Mesenchymal stem cell (in vitro differentiated cells and primary cell): ENCODE results near the gene SF3B5.

Experiments used
- DNase-seq: peaks from one replicate; pipeline ENCODE4 v3.0.0-alpha.2; 2013
- H2AFZ ChIP-seq: one replicate; pipeline ENCODE4 v1.6.1; 2013; ENCODE audit warnings: low read depth, mild to moderate bottlenecking, control low read depth, inconsistent platforms, low read length, moderate library complexity
- H2AK5ac ChIP-seq: 2 replicates; pipeline ENCODE4 v1.6.1; 2013; ENCODE audit warnings: low read length, moderate library complexity, mild to moderate bottlenecking, inconsistent platforms; ENCODE audit not compliant: severe bottlenecking
- H2BK120ac ChIP-seq: one replicate; pipeline ENCODE4 v1.6.1; 2013; ENCODE audit warnings: low read depth, mild to moderate bottlenecking, inconsistent platforms, low read length, moderate library complexity
- H2BK12ac ChIP-seq, 2 experiments: one replicate each; pipeline ENCODE4 v1.6.1; 2013; ENCODE audit warnings: inconsistent platforms in 2 of 2, low read length in 2 of 2, mild to moderate bottlenecking in 2 of 2, moderate library complexity in 2 of 2, control low read depth in 1 of 2
- H2BK15ac ChIP-seq: one replicate; pipeline ENCODE4 v1.6.1; 2013; ENCODE audit warnings: mild to moderate bottlenecking, low read depth, inconsistent platforms; ENCODE audit not compliant: poor library complexity, severe bottlenecking
- H2BK5ac ChIP-seq: 2 replicates; pipeline ENCODE4 v1.6.1; 2013; ENCODE audit warnings: low read depth, mild to moderate bottlenecking, low read length, control low read depth, inconsistent platforms; ENCODE audit not compliant: poor library complexity, severe bottlenecking
- H3K14ac ChIP-seq, 2 experiments: one replicate each; pipeline ENCODE4 v1.6.1; 2013; ENCODE audit warnings: inconsistent platforms in 2 of 2, low read length in 2 of 2, control low read depth in 1 of 2, mild to moderate bottlenecking in 1 of 2, moderate library complexity in 1 of 2
- H3K18ac ChIP-seq, 2 experiments: one replicate each; pipeline ENCODE4 v1.6.1; 2013; ENCODE audit warnings: inconsistent platforms in 2 of 2, low read length in 2 of 2, control low read depth in 1 of 2, low read depth in 1 of 2, mild to moderate bottlenecking in 1 of 2
- H3K23ac ChIP-seq, 2 experiments: one replicate each; pipeline ENCODE4 v1.6.1; 2013; ENCODE audit warnings: inconsistent platforms in 2 of 2, low read length in 2 of 2, mild to moderate bottlenecking in 2 of 2, moderate library complexity in 2 of 2, control low read depth in 1 of 2
- H3K27ac ChIP-seq: 2 replicates; pipeline ENCODE4 v1.5.1; 2013; ENCODE audit warnings: mild to moderate bottlenecking, moderate library complexity, low read length, control low read depth, inconsistent platforms; ENCODE audit not compliant: poor library complexity, severe bottlenecking
- H3K27me3 ChIP-seq, 2 experiments: 2 replicates each; pipeline versions ENCODE4 v1.6.1 to v1.7.0; 2013; ENCODE audit warnings: low read length in 2 of 2, mild to moderate bottlenecking in 2 of 2, moderate library complexity in 2 of 2, control low read depth in 1 of 2, inconsistent platforms in 1 of 2; ENCODE audit not compliant: control insufficient read depth in 1 of 2, insufficient read depth in 1 of 2
- H3K36me3 ChIP-seq, 2 experiments: 2 replicates each; pipeline versions ENCODE4 v1.6.1 to v1.7.0; 2013; ENCODE audit warnings: low read length in 2 of 2, control low read depth in 1 of 2, inconsistent platforms in 1 of 2, low read depth in 1 of 2, mild to moderate bottlenecking in 1 of 2; ENCODE audit not compliant: insufficient read depth in 2 of 2, control insufficient read depth in 1 of 2
- H3K4ac ChIP-seq, 2 experiments: one replicate each; pipeline ENCODE4 v1.6.1; 2013; ENCODE audit warnings: inconsistent platforms in 2 of 2, low read length in 2 of 2, mild to moderate bottlenecking in 2 of 2, moderate library complexity in 2 of 2, control low read depth in 1 of 2, low read depth in 1 of 2
- H3K4me1 ChIP-seq: 2 replicates; pipeline ENCODE4 v1.6.1; 2013; ENCODE audit warnings: low read depth, low read length, control low read depth; ENCODE audit not compliant: control insufficient read depth, insufficient read depth
- H3K4me2 ChIP-seq: 2 replicates; pipeline ENCODE4 v1.6.1; 2013; ENCODE audit warnings: low read length, mild to moderate bottlenecking, inconsistent platforms; ENCODE audit not compliant: poor library complexity, severe bottlenecking
- H3K4me3 ChIP-seq, 2 experiments: 2 replicates each; pipeline versions ENCODE4 v1.5.1 to v1.7.0; 2013; ENCODE audit warnings: low read length in 2 of 2, mild to moderate bottlenecking in 2 of 2, control low read depth in 1 of 2, low read depth in 1 of 2; ENCODE audit not compliant: insufficient read depth in 1 of 2
- H3K79me1 ChIP-seq: replicated peaks from 2 replicates; pipeline ENCODE4 v1.6.1; 2013; ENCODE audit warnings: mild to moderate bottlenecking, control low read depth, low read length, inconsistent platforms; ENCODE audit not compliant: poor library complexity, severe bottlenecking
- H3K9ac ChIP-seq: 2 replicates; pipeline ENCODE4 v1.7.0; 2013; ENCODE audit warnings: mild to moderate bottlenecking, low read length, moderate library complexity
- H3K9me3 ChIP-seq: 2 replicates; pipeline ENCODE4 v1.7.0; 2013; ENCODE audit warnings: mild to moderate bottlenecking, low read length; ENCODE audit not compliant: control insufficient read depth
- H4K8ac ChIP-seq: one replicate; pipeline ENCODE4 v1.6.1; 2013; ENCODE audit warnings: inconsistent platforms, mild to moderate bottlenecking, low read length, moderate library complexity
- H4K91ac ChIP-seq: one replicate; pipeline ENCODE4 v1.6.1; 2013; ENCODE audit warnings: mild to moderate bottlenecking, low read length, inconsistent platforms
- WGBS: methylation state at CpG from one replicate; pipeline ENCODE4 v1.1.7; 2013; ENCODE audit warnings: mixed read lengths; 5-methylcytosine and 5-hydroxymethylcytosine counted together

SF3B5 gene

GRCh38 chr6:144131248-144131709 lies 35.9 kb upstream of the SF3B5 start:
- WGBS: no CpG with 5 or more reads among the region's 1 CpG
- Histone ChIP-seq H3K4me2 (no peak overlapping the region), H3K4ac (no peak overlapping the region), H3K9ac (no peak overlapping the region), H3K36me3 (no peaks in the 10 kb centered on the region), H2BK15ac (no peak overlapping the region), H3K18ac (no peak overlapping the region), H2BK120ac (no peak overlapping the region), H3K9me3 (no peaks in the 10 kb centered on the region), H2BK12ac (no peak overlapping the region), H3K27me3 (no peaks in the 10 kb centered on the region), H2AK5ac (no peak overlapping the region), H3K14ac (no peak overlapping the region), H4K8ac (no peak overlapping the region), H3K4me3 (no peak overlapping the region), H3K4me1 (peaks cover 2% of the 10 kb centered on the region), H4K91ac (no peak overlapping the region), H3K23ac (no peak overlapping the region), H2BK5ac (no peak overlapping the region), H2AFZ (no peak overlapping the region), H3K79me1 (no peaks in the 10 kb centered on the region), H3K27ac (no peak overlapping the region)
- DNase-seq: no peak

DNA sequence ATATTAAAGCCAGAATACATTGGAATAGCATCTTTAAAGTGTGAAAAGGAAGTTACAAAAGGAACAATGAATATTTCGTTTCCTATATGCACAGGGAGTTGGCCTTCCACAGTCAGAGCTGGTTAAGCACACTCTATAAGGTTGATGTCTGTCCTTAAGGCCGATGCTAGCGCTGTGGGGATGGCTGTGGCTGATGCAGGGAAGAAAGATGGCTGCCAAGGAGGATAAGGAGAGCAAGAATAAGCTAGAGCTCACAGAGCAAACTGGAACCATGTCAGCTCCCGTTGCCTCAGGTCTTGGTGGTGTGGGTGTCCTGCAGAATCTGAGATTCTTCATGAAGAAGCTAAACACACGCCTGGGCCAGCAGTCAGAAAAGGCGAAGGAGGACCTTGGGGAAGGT lies 34.1 kb upstream of the SF3B5 start:
- Histone ChIP-seq H2BK15ac (no peak overlapping the region), H2BK120ac (no peak overlapping the region), H3K4me2 (no peak overlapping the region), H2BK12ac (no peak overlapping the region), H3K79me1 (no peaks in the 10 kb centered on the region), H4K91ac (no peak overlapping the region), H3K4me1 (peaks cover 2% of the 10 kb centered on the region), H2AFZ (no peak overlapping the region), H2AK5ac (no peak overlapping the region), H3K23ac (no peak overlapping the region), H3K14ac (no peak overlapping the region), H3K27me3 (no peaks in the 10 kb centered on the region), H3K18ac (no peak overlapping the region), H3K9ac (no peak overlapping the region), H3K27ac (no peak overlapping the region), H4K8ac (no peak overlapping the region), H3K9me3 (no peaks in the 10 kb centered on the region), H2BK5ac (no peak overlapping the region), H3K4me3 (no peak overlapping the region), H3K36me3 (no peaks in the 10 kb centered on the region), H3K4ac (no peak overlapping the region)
- DNase-seq: no peak
- WGBS: 91% methylated on average over 6 of the region's 6 CpGs

DNA sequence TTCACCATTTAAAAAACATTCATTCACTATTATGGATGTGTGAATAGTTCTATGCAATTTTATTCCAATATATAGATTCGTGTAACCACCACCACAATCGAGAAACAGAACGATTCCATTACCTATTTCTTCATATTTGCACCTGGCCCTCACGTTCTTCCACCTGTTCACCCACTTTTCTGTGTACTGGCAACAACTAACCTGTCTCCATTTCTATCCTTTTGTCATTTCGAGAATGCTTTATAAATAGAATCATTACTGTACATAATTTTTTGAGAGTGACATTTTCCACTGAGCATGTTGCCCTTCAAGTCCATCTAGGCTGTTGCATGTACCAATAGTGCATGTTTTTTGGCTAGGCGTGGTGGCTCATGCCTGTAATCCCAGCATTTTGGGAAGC lies 31.7 kb upstream of the SF3B5 start:
- Histone ChIP-seq H2BK5ac (no peak overlapping the region), H3K18ac (no peak overlapping the region), H3K4me1 (peaks cover 2% of the 10 kb centered on the region), H2AK5ac (no peak overlapping the region), H2AFZ (no peak overlapping the region), H2BK15ac (no peak overlapping the region), H3K36me3 (no peaks in the 10 kb centered on the region), H2BK12ac (no peak overlapping the region), H2BK120ac (no peak overlapping the region), H3K27me3 (no peaks in the 10 kb centered on the region), H3K23ac (no peak overlapping the region), H3K4ac (no peak overlapping the region), H3K9me3 (no peaks in the 10 kb centered on the region), H4K91ac (no peak overlapping the region), H3K4me2 (no peak overlapping the region), H3K9ac (no peak overlapping the region), H3K4me3 (no peak overlapping the region), H3K79me1 (no peaks in the 10 kb centered on the region), H3K14ac (no peak overlapping the region), H4K8ac (no peak overlapping the region), H3K27ac (no peak overlapping the region)
- DNase-seq: no peak
- WGBS: 84% methylated on average over 5 of the region's 6 CpGs

DNA sequence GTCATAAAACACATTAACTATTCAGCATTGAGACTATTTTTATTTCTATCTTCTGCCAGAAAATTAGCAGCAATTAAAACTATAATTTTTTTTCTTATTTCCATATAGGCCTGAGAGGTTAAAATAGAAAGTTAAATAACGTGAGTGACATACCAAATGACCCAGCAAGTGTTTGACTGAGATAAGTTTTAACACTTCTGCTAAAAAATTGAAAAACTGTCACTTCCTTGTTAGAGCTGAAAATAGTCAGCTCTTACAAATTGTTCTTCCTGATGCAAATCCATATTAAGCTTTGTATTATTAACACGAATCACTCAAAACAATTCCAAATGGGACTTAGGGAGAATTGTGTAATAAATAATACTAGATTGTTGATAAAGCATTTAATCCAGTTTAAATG lies 28.5 kb upstream of the SF3B5 start:
- H2BK12ac ChIP-seq: no peak overlapping the region
- no peaks in the 10 kb centered on the region for H3K9me3 ChIP-seq
- WGBS: 100% methylated on average over 1 of the region's 2 CpGs
- H3K4me3 ChIP-seq: no peak overlapping the region
- no peak overlapping the region for H3K4ac ChIP-seq
- H3K4me2 ChIP-seq: no peak overlapping the region
- no peak overlapping the region for H2AK5ac ChIP-seq
- H2AFZ ChIP-seq: no peak overlapping the region
- no peak overlapping the region for H2BK120ac ChIP-seq
- no peak overlapping the region for H3K23ac ChIP-seq
- no peak overlapping the region for H3K14ac ChIP-seq
- peaks cover 1% of the 10 kb centered on the region for H3K4me1 ChIP-seq
- no peak for DNase-seq
- H2BK15ac ChIP-seq: no peak overlapping the region
- H3K79me1 ChIP-seq: no peaks in the 10 kb centered on the region
- H4K8ac ChIP-seq: no peak overlapping the region
- no peak overlapping the region for H3K9ac ChIP-seq
- no peaks in the 10 kb centered on the region for H3K27me3 ChIP-seq
- no peak overlapping the region for H3K18ac ChIP-seq
- no peak overlapping the region for H2BK5ac ChIP-seq
- H4K91ac ChIP-seq: no peak overlapping the region
- no peak overlapping the region for H3K27ac ChIP-seq
- no peaks in the 10 kb centered on the region for H3K36me3 ChIP-seq
